Astrocyte (in vitro differentiated cells and primary cell): Measurements from ENCODE around the gene ZNF585A.
"Not testable (repeated sequence)": the region's sequence is repeated elsewhere in the genome, so short reads cannot be mapped to it uniquely, and the experiment has no call there.

Source experiments
- EZH2 ChIP-seq: IDR thresholded peaks from 2 replicates; pipeline ENCODE4 v1.6.1; 2012; ENCODE audit warnings: mild to moderate bottlenecking, low read length, inconsistent platforms; ENCODE audit not compliant: insufficient read depth
- TF ChIP-seq, protein P1 (sequence below): IDR thresholded peaks from 2 replicates; pipeline ENCODE4 v1.5.1; 2011; ENCODE audit warnings: low read depth, mild to moderate bottlenecking, inconsistent platforms, low read length, moderate library complexity; ENCODE audit not compliant: insufficient read depth

- TF ChIP-seq, protein P1, sequence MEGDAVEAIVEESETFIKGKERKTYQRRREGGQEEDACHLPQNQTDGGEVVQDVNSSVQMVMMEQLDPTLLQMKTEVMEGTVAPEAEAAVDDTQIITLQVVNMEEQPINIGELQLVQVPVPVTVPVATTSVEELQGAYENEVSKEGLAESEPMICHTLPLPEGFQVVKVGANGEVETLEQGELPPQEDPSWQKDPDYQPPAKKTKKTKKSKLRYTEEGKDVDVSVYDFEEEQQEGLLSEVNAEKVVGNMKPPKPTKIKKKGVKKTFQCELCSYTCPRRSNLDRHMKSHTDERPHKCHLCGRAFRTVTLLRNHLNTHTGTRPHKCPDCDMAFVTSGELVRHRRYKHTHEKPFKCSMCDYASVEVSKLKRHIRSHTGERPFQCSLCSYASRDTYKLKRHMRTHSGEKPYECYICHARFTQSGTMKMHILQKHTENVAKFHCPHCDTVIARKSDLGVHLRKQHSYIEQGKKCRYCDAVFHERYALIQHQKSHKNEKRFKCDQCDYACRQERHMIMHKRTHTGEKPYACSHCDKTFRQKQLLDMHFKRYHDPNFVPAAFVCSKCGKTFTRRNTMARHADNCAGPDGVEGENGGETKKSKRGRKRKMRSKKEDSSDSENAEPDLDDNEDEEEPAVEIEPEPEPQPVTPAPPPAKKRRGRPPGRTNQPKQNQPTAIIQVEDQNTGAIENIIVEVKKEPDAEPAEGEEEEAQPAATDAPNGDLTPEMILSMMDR: not testable (repeated sequence)
- not testable (repeated sequence) for TF ChIP-seq EZH2
These were observed 22.8 kb upstream of the ZNF585A start for GRCh38 chr19:37195248-37195647.
